ENCODE data around the gene ENTPD1. TPM values are rescaled to one million over a fixed set of nuclear protein-coding genes. Genes with fewer than 3 reads are reported as not detected.
A peak's percentile ranks its signal among the peaks of the same experiment; 100 is the strongest.

Gene ENTPD1
- polyA plus RNA-seq, 3 donors from 2014 or later: 1.8 to 4.3 (median 1.8) TPM

- Mint-ChIP-seq H3K9me3 (no peaks in the 10 kb centered on the region), H3K4me3 (no peak overlapping the region)
These were observed 78.4 kb downstream of the ENTPD1 start for GRCh38 chr10:95834406-95834805.

DNA sequence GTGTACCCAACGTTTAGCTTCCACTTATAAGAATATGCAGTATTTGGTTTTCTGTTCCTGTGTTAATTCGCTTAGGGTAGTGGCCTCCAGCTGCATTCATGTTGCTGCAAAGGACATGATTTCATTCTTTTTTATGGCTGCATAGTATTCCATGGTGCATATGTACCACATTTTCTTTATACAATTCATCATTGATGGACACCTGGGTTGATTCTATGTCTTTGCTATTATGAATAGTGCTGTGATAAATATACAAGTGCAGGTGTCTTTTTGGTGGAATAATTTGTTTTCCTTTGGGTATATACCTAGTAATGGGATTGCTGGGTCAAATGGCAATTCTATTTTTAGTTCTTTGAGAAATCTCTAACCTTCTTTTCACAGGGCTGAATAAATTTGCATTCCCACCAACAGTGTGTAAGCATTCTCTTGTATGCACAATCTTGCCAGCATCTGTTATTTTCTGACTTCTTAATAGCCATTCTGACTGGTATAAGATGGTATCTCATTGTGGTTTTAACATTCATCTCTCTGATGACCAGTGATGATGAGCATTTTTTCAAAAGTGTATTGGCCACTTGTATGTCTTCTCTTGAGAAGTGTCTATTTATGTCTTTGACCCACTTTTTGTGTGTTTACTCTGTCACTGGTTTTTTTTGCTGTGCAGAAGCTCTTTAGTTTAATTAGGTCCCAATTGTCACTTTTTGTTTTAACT lies 79.3 kb downstream of the ENTPD1 start:
- H3K36me3 Mint-ChIP-seq: peaks cover 0 to 3% (median 0%) of the 10 kb centered on the region in 3 donors
- no peaks in the 10 kb centered on the region for H3K9me3 Mint-ChIP-seq
- H3K4me3 Mint-ChIP-seq: peak overlapping the region in 1 of 5 donors; percentile 33
- H3K27me3 Mint-ChIP-seq (ENCODE audit: low read depth in 3 of 3): peaks cover 0 to 5% (median 2%) of the 10 kb centered on the region in 3 donors
- peak; percentile 21 to 42 (median 42) for DNase-seq
- peaks cover 38 to 66% of the 10 kb centered on the region in 2 donors for H3K4me1 Mint-ChIP-seq
- peak overlapping the region; percentile 50 to 94 (median 84) for H3K27ac Mint-ChIP-seq

More at GRCh38 chr10:95834406-95834805, 78.4 kb downstream of the ENTPD1 start:
- peaks cover 38 to 66% of the 10 kb centered on the region in 2 donors for H3K4me1 Mint-ChIP-seq
- H3K36me3 Mint-ChIP-seq: peaks cover 0 to 3% (median 0%) of the 10 kb centered on the region in 3 donors
- peak; percentile 19 to 28 (median 24) for DNase-seq
- peak overlapping the region; percentile 78 to 97 (median 85) for H3K27ac Mint-ChIP-seq
- peaks cover 0 to 5% (median 2%) of the 10 kb centered on the region in 3 donors for H3K27me3 Mint-ChIP-seq (ENCODE audit: low read depth in 3 of 3)

DNA sequence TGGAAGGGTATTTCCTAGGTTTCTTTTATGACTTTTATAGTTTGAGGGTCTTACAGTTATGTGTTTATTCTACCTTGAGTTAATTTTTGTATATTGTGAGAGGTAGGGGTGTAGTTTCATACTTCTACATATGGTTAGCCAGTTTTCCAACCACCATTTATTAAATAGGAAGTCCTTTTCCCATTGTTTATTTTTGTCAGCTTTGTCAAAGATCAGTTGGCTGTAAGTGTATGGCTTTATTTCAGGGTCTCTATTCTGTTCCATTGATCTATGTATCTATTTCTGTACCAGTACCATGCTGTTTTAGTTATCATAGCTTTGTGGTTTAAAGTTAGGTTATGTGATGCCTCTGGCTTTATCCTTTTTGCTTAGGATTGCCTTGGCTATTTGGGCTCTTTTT lies 79.9 kb downstream of the ENTPD1 start:
- Mint-ChIP-seq H3K4me1 (peaks cover 35 to 62% of the 10 kb centered on the region in 2 donors), H3K9me3 (no peaks in the 10 kb centered on the region)

GRCh38 chr10:95836610-95837355 lies 80.8 kb downstream of the ENTPD1 start:
- peaks cover 32 to 58% of the 10 kb centered on the region in 2 donors for H3K4me1 Mint-ChIP-seq
- no peaks in the 10 kb centered on the region for H3K9me3 Mint-ChIP-seq
- DNase-seq: no peak
- H3K27ac Mint-ChIP-seq: peak overlapping the region in 3 of 6 donors; percentile 12 to 58 (median 27)
- H3K36me3 Mint-ChIP-seq: no peaks in the 10 kb centered on the region
- H3K4me3 Mint-ChIP-seq: no peak overlapping the region
- peaks cover 0 to 5% (median 2%) of the 10 kb centered on the region in 3 donors for H3K27me3 Mint-ChIP-seq (ENCODE audit: low read depth in 3 of 3)

More for the DNA sequence above, 79.9 kb downstream of the ENTPD1 start:
- DNase-seq: no peak
- H3K27ac Mint-ChIP-seq: peak overlapping the region in 4 of 6 donors; percentile 80 to 94 (median 88)
- no peaks in the 10 kb centered on the region for H3K36me3 Mint-ChIP-seq
- H3K4me3 Mint-ChIP-seq: no peak overlapping the region
- peaks cover 0 to 5% (median 2%) of the 10 kb centered on the region in 3 donors for H3K27me3 Mint-ChIP-seq (ENCODE audit: low read depth in 3 of 3)

DNA sequence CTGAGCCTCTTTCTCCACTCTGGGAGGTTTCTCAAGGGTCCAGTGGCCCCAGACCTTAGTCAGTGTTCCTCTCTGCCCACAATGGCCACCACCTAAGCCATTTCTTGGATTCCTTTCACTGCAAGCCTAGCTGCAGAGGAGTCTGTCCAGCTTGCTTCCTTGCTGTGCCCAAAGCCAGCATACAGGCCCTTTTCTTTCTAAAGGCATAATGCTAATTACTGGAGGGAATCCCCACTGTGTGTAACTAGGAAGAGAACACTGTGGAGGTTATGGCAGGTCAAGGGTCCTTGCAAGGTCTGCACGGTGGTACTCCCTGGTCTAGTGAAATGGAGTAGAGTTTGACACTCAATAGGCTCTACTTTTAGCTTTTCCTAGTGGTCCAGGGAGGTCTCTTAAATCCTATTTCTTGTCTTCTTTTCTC lies 81.4 kb downstream of the ENTPD1 start:
- peaks cover 0 to 3% (median 3%) of the 10 kb centered on the region in 3 donors for H3K27me3 Mint-ChIP-seq (ENCODE audit: low read depth in 3 of 3)
- no peak for DNase-seq
- no peaks in the 10 kb centered on the region for H3K36me3 Mint-ChIP-seq
- peak overlapping the region in 3 of 6 donors; percentile 7 to 77 (median 12) for H3K27ac Mint-ChIP-seq
- H3K9me3 Mint-ChIP-seq: no peaks in the 10 kb centered on the region
- H3K4me1 Mint-ChIP-seq: peaks cover 28 to 55% of the 10 kb centered on the region in 2 donors
- no peak overlapping the region for H3K4me3 Mint-ChIP-seq

DNA sequence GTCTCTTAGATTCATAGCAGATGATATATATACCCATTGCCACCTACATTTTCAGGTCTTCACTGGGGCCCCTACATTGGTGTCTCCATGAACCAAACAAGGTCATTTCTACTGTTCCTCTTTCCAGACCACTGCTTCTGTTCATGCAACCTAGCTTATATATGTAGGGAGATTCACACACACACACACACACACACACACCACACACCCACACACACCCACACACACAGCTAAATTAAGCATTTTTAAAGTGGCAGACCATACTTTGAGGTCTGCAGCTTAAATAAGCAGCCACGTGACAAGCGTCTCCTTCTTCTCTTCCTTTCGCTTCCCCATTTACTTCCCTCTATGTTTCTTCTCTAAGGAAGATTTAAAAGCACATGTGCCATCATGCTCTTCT lies 81.8 kb downstream of the ENTPD1 start:
- H3K4me3 Mint-ChIP-seq: no peak overlapping the region

DNA sequence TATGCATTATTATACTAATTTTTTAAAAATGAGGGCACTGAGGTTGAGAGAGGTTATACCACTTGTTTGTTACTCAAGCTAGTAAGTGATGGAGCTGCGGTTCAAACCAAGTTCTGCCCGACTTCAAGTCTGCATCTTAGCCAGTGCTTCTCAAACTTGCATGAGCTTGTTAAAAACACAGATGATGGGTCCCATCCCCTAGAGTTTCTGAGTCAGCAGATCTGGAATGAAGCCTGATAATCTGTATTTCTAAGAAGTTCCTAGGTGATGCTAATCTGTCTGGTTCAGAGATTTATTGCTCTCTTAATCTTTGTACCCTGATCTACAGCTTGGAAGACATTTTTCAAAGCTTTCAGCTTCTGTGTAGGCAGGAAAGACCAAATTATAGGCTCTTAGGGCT lies 84.2 kb downstream of the ENTPD1 start:
- Mint-ChIP-seq H3K4me3 (no peak overlapping the region), H3K9me3 (no peaks in the 10 kb centered on the region), H3K27ac (peak overlapping the region in 2 of 6 donors; percentile 24 to 68), H3K27me3 (ENCODE audit: low read depth in 3 of 3) (peaks cover 1 to 3% (median 2%) of the 10 kb centered on the region in 3 donors), H3K36me3 (no peaks in the 10 kb centered on the region), H3K4me1 (peaks cover 13 to 28% of the 10 kb centered on the region in 2 donors)
- no peak for DNase-seq

More for the DNA sequence above, 81.8 kb downstream of the ENTPD1 start:
- DNase-seq: no peak
- Mint-ChIP-seq H3K36me3 (no peaks in the 10 kb centered on the region), H3K27me3 (ENCODE audit: low read depth in 3 of 3) (peaks cover 0 to 2% (median 1%) of the 10 kb centered on the region in 3 donors), H3K4me1 (peaks cover 24 to 51% of the 10 kb centered on the region in 2 donors), H3K27ac (peak overlapping the region in 4 of 6 donors; percentile 7 to 77 (median 46)), H3K9me3 (no peaks in the 10 kb centered on the region)

- Mint-ChIP-seq H3K4me3 (no peak overlapping the region), H3K36me3 (no peaks in the 10 kb centered on the region), H3K4me1 (peaks cover 9 to 23% of the 10 kb centered on the region in 2 donors), H3K27me3 (ENCODE audit: low read depth in 3 of 3) (peaks cover 1 to 3% (median 3%) of the 10 kb centered on the region in 3 donors), H3K9me3 (no peaks in the 10 kb centered on the region), H3K27ac (peak overlapping the region in 1 of 6 donors; percentile 68)
- no peak for DNase-seq
These were observed 84.7 kb downstream of the ENTPD1 start for GRCh38 chr10:95840681-95841080.

GRCh38 chr10:95841661-95842498 lies 85.9 kb downstream of the ENTPD1 start:
- peaks cover 5 to 17% of the 10 kb centered on the region in 2 donors for H3K4me1 Mint-ChIP-seq
- no peaks in the 10 kb centered on the region for H3K36me3 Mint-ChIP-seq
- H3K27me3 Mint-ChIP-seq (ENCODE audit: low read depth in 3 of 3): peaks cover 1 to 3% (median 3%) of the 10 kb centered on the region in 3 donors
- DNase-seq: peak; percentile 53 to 65 (median 54)
- no peak overlapping the region for H3K4me3 Mint-ChIP-seq
- no peaks in the 10 kb centered on the region for H3K9me3 Mint-ChIP-seq
- peak overlapping the region; percentile 3 to 86 (median 72) for H3K27ac Mint-ChIP-seq

GRCh38 chr10:95845411-95845810 lies 89.4 kb downstream of the ENTPD1 start:
- no peaks in the 10 kb centered on the region for H3K9me3 Mint-ChIP-seq
- peaks cover 5 to 8% of the 10 kb centered on the region in 2 donors for H3K4me1 Mint-ChIP-seq
- H3K27me3 Mint-ChIP-seq (ENCODE audit: low read depth in 3 of 3): peaks cover 1 to 8% (median 3%) of the 10 kb centered on the region in 3 donors
- peak overlapping the region in 1 of 6 donors; percentile 51 for H3K27ac Mint-ChIP-seq
- H3K36me3 Mint-ChIP-seq: no peaks in the 10 kb centered on the region
- H3K4me3 Mint-ChIP-seq: no peak overlapping the region
- DNase-seq: no peak

- no peak overlapping the region for H3K27ac Mint-ChIP-seq
- H3K9me3 Mint-ChIP-seq: no peaks in the 10 kb centered on the region
- no peak for DNase-seq
- H3K36me3 Mint-ChIP-seq: no peaks in the 10 kb centered on the region
- H3K4me1 Mint-ChIP-seq: peaks cover 0 to under 1% of the 10 kb centered on the region in 2 donors
- peaks cover 1 to 8% (median 3%) of the 10 kb centered on the region in 3 donors for H3K27me3 Mint-ChIP-seq (ENCODE audit: low read depth in 3 of 3)
- H3K4me3 Mint-ChIP-seq: no peak overlapping the region
These were observed 91.0 kb downstream of the ENTPD1 start for GRCh38 chr10:95847007-95847406.

DNA sequence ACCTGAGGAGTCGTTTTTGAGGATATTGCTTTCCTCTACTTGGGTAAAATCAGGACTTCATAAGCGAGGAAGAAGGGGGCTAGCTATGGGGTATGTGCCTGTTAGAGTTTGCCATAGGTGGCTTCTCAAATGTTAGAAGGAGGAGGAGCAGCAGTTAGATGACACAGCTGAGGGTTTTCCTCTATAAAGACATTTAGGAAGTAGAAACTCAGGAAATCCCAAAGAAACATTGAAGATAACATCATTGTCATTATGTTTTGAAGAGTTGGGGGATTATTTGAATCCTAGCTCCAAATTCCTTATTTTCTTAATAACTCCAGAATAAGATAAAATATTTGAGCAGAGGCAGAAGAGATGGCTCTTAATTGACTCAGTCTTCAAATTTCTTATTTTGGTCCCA lies 92.9 kb downstream of the ENTPD1 start:
- no peaks in the 10 kb centered on the region for H3K36me3 Mint-ChIP-seq
- no peak overlapping the region for H3K27ac Mint-ChIP-seq
- no peak overlapping the region for H3K4me3 Mint-ChIP-seq
- DNase-seq: no peak
- H3K9me3 Mint-ChIP-seq: no peaks in the 10 kb centered on the region
- no peaks in the 10 kb centered on the region for H3K4me1 Mint-ChIP-seq
- H3K27me3 Mint-ChIP-seq (ENCODE audit: low read depth in 3 of 3): peaks cover 0 to 11% (median 3%) of the 10 kb centered on the region in 3 donors

GRCh38 chr10:95850791-95851190 lies 94.8 kb downstream of the ENTPD1 start:
- Mint-ChIP-seq H3K9me3 (no peaks in the 10 kb centered on the region), H3K4me3 (no peak overlapping the region), H3K36me3 (no peaks in the 10 kb centered on the region), H3K4me1 (no peaks in the 10 kb centered on the region), H3K27ac (no peak overlapping the region), H3K27me3 (ENCODE audit: low read depth in 3 of 3) (peaks cover 0 to 8% (median 2%) of the 10 kb centered on the region in 3 donors)
- DNase-seq: no peak

Data from immature natural killer cell (primary cell).